ENCODE results near the gene TWNK. TPM values are rescaled to one million over a fixed set of nuclear protein-coding genes. Genes with fewer than 3 reads are reported as not detected.

The TWNK gene
- total RNA-seq, 3 donors from 2014 or later (not counting 1 experiment from before 2014, with no cell fraction given) = 2.2 to 3.6 (median 3.3) TPM

GRCh38 chr10:101020427-101021075 lies 33.2 kb downstream of the TWNK start:
- Histone ChIP-seq H3K27me3 (ENCODE audit: control insufficient read depth, insufficient read depth, low read length) (peaks cover 13% of the 10 kb centered on the region), H3K4me3 (ENCODE audit: low read length) (no peak overlapping the region), H3K9me3 (ENCODE audit: control insufficient read depth, insufficient read depth, low read length) (no peaks in the 10 kb centered on the region), H3K4me1 (ENCODE audit: control insufficient read depth, insufficient read depth, low read length) (peaks cover 11% of the 10 kb centered on the region), H3K36me3 (ENCODE audit: control insufficient read depth, insufficient read depth, low read length) (no peaks in the 10 kb centered on the region), H3K27ac (ENCODE audit: low read length) (no peak overlapping the region)
- Mint-ChIP-seq H3K4me3 (no peak overlapping the region), H3K4me1 (peaks cover 0 to 12% of the 10 kb centered on the region in 2 donors), H3K27ac (no peak overlapping the region), H3K36me3 (no peaks in the 10 kb centered on the region), H3K9me3 (no peaks in the 10 kb centered on the region), H3K27me3 (ENCODE audit: low read depth in 2 of 2) (peaks cover 30 to 34% of the 10 kb centered on the region in 2 donors)
- DNase-seq (no peak), ATAC-seq (no peak)
- 92% methylated on average over 9 of the region's 10 CpGs for WGBS (ENCODE audit: insufficient coverage)
- TF ChIP-seq CTCF (IDR thresholded peaks at IDR 0.05) = no peak
- intact Hi-C loops (cut with micrococcal nuclease) = no loop called here

- H3K4me3 ChIP-seq (ENCODE audit: low read length) = no peak overlapping the region
- no peak overlapping the region for H3K27ac ChIP-seq (ENCODE audit: low read length)
- Mint-ChIP-seq H3K4me1 (peaks cover 0 to 12% of the 10 kb centered on the region in 2 donors), H3K27ac (no peak overlapping the region), H3K9me3 (no peaks in the 10 kb centered on the region), H3K27me3 (ENCODE audit: low read depth in 2 of 2) (peaks cover 25 to 31% of the 10 kb centered on the region in 2 donors), H3K36me3 (no peaks in the 10 kb centered on the region), H3K4me3 (no peak overlapping the region)
- no peak for DNase-seq
- ATAC-seq = no peak
- H3K4me1 ChIP-seq (ENCODE audit: control insufficient read depth, insufficient read depth, low read length) = peaks cover 11% of the 10 kb centered on the region
- 92% methylated on average over 4 of the region's 4 CpGs for WGBS (ENCODE audit: insufficient coverage)
- H3K27me3 ChIP-seq (ENCODE audit: control insufficient read depth, insufficient read depth, low read length) = peaks cover 13% of the 10 kb centered on the region
- H3K9me3 ChIP-seq (ENCODE audit: control insufficient read depth, insufficient read depth, low read length) = no peaks in the 10 kb centered on the region
- no peaks in the 10 kb centered on the region for H3K36me3 ChIP-seq (ENCODE audit: control insufficient read depth, insufficient read depth, low read length)
- intact Hi-C loops (cut with micrococcal nuclease) = no loop called here
- TF ChIP-seq CTCF (IDR thresholded peaks at IDR 0.05) = no peak
These were observed 33.9 kb downstream of the TWNK start for GRCh38 chr10:101021239-101021638.

GRCh38 chr10:101021692-101022251 lies 34.4 kb downstream of the TWNK start:
- WGBS (ENCODE audit: insufficient coverage) = 88% methylated on average over 10 of the region's 11 CpGs
- no peak for TF ChIP-seq CTCF (IDR thresholded peaks at IDR 0.05)
- H3K4me1 Mint-ChIP-seq = peaks cover 0 to 12% of the 10 kb centered on the region in 2 donors
- H3K27ac ChIP-seq (ENCODE audit: low read length) = no peak overlapping the region
- H3K4me3 Mint-ChIP-seq = no peak overlapping the region
- no peaks in the 10 kb centered on the region for H3K36me3 ChIP-seq (ENCODE audit: control insufficient read depth, insufficient read depth, low read length)
- no peak overlapping the region for H3K4me3 ChIP-seq (ENCODE audit: low read length)
- ATAC-seq (no peak), DNase-seq (no peak)
- peaks cover 11% of the 10 kb centered on the region for H3K27me3 ChIP-seq (ENCODE audit: control insufficient read depth, insufficient read depth, low read length)
- H3K36me3 Mint-ChIP-seq = no peaks in the 10 kb centered on the region
- peaks cover 19 to 25% of the 10 kb centered on the region in 2 donors for H3K27me3 Mint-ChIP-seq (ENCODE audit: low read depth in 2 of 2)
- no peaks in the 10 kb centered on the region for H3K9me3 Mint-ChIP-seq
- H3K9me3 ChIP-seq (ENCODE audit: control insufficient read depth, insufficient read depth, low read length) = no peaks in the 10 kb centered on the region
- H3K27ac Mint-ChIP-seq = no peak overlapping the region
- intact Hi-C loops (cut with micrococcal nuclease) = no loop called here
- peaks cover 11% of the 10 kb centered on the region for H3K4me1 ChIP-seq (ENCODE audit: control insufficient read depth, insufficient read depth, low read length)
